HG03378 (cell line): ENCODE data around the gene SRMS.
"Not testable (repeated sequence)": the region's sequence is repeated elsewhere in the genome, so short reads cannot be mapped to it uniquely, and the experiment has no call there.

Experiments
- ATAC-seq: cut with Tn5 transposase; IDR thresholded peaks from one replicate; pipeline ENCODE4 v1.9.1; 2021; ENCODE audit warnings: mild to moderate bottlenecking, moderate library complexity; ENCODE audit not compliant: unreplicated experiment

Gene SRMS

DNA sequence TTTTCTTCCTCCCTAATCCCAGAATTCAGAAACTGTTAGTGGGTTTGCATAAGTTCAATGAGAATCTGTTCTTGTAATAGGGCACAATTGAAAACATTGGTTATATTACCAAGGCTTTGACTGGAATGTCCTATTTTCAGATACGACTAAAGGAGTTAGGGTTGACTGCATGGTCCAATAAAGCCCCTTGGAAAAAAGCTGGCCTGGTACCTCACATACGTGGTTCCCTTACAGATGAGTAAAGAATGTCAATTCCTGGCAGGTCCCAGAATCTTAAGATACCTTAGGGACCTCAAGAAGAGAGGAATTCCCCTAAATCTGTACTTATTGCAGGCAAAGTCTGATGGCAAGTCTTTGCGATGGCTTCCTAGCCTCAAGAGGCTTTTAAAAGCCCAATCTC is 22.4 kb downstream of the SRMS start:
- no peak for ATAC-seq

GRCh38 chr20:63522981-63523611 is 24.5 kb downstream of the SRMS start:
- no peak for ATAC-seq

GRCh38 chr20:63522091-63522868 is 25.3 kb downstream of the SRMS start:
- no peak for ATAC-seq

DNA sequence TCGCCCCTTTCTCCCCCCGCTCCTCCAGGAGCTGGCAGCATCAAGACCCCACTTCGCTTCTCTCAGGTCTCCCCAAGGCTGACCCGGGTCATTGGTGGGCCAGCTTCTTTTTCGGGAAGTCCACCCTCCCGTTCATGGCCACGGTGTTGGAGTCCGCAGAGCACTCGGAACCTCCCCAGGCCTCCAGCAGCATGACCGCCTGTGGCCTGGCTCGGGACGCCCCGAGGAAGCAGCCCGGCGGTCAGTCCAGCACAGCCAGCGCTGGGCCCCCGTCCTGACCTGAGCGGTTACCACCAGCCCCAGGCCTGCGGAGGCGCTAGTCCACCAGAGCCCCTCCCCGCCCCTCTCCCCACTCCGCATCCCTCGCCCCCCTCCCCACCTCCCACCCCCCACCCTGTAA is 25.9 kb downstream of the SRMS start:
- no peak for ATAC-seq

- no peak for ATAC-seq
These were observed 26.5 kb downstream of the SRMS start for GRCh38 chr20:63520934-63521601.

GRCh38 chr20:63520504-63520933 is 27.0 kb downstream of the SRMS start, which contains the start of gene PPDPF:
Gene PPDPF, plus strand, starts transcription at chr20:63520765. Its CDS starts 544 bp downstream, at chr20:63521309.
- ATAC-seq = no peak

- ATAC-seq = no peak
These were observed 27.7 kb downstream of the SRMS start for GRCh38 chr20:63519668-63520503.

GRCh38 chr20:63518946-63519667 is 28.4 kb downstream of the SRMS start:
- no peak for ATAC-seq

GRCh38 chr20:63518351-63518861 is 29.1 kb downstream of the SRMS start:
- no peak for ATAC-seq

GRCh38 chr20:63517376-63518309 is 29.9 kb downstream of the SRMS start:
- no peak for ATAC-seq

DNA sequence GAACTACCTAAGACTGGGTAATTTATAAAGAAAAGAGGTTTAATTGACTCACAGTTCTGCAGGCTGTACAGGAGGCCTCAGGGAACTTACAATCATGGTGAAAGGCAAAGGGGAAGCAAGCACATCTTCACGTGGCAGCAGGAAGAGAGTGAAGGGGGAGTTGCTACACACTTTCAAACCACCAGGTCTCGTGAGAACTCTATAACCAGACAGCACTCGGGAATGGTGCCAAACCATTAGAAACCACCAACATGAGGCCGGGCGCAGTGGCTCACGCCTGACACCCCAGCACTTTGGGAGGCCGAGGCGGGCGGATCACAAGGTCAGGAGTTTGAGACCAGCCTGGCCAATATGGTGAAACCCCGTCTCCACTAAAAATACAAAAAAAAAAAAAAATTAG is 33.0 kb downstream of the SRMS start:
- not testable (repeated sequence) for ATAC-seq

DNA sequence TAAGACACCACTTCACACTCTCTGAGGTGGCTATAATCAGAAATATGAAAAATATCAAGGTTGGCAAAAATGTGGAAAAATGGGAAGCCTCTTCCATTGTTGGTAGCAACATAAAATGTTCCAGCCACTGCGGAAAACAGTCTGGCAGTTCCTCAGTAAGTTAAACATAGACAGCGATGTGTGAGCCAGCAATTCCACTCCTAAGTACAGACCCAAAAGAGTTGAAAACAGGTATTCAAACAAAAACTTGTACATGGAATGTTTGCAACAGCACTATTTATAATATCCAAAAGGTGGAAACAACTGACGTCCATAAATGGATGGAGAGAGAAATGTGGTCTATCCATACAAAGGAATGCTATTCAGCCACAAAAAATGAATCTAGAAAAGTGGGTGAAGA is 34.3 kb downstream of the SRMS start:
- ATAC-seq = no peak

DNA sequence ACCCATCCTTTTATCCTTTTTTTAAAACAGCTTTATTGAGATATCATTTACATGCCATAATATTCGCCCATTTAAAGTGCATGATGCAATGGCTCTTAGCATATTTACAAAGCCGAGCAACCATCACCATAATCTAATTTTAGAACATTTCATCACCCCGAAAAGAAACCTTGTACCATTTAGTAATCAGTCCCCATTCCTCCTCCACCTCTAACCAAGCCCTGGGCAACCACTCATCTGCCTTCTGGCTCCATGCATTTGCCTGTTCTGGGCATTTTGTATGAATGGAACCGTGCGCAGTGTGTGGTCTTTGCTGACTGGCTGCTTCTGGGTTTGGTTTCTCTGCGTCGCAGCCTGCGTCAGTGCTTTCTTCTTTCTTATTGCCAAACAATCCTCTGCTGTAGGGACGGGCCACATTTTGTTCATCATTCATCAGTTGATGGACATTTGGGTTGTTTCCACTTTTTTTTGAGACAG is 38.4 kb downstream of the SRMS start:
- no peak for ATAC-seq

DNA sequence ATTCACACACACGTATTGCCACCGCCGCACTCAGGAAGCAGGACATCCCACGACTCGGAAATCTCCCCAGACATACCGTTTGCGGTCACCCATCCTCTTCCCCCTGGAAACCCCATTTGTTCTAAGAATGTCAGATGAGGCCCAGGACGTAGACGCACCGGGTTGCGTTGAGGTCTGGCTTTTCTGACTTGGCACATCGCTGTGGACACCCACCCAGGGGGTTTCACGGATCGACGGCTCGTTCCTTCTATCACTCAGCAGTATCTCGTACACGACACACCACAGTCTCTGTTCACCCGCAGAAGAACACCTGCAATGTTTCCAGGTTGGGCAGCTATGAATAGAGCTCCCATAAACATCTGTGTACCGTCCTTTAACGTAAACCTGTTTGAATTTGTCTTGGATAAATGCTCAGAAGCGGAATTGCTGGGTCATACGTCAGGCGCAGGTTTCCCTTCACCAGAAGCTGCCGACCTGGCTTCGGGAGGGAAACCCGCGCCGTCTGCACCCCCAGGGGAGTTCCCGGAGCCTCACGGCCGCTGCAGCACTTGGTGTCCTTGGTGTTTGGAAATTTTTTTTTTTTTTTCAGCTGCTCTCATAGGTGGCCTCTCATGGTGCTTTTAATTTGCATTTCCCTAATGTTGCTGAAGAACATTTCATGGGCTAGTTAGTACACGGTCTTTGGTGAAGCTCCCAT is 39.3 kb downstream of the SRMS start:
- ATAC-seq = no peak

DNA sequence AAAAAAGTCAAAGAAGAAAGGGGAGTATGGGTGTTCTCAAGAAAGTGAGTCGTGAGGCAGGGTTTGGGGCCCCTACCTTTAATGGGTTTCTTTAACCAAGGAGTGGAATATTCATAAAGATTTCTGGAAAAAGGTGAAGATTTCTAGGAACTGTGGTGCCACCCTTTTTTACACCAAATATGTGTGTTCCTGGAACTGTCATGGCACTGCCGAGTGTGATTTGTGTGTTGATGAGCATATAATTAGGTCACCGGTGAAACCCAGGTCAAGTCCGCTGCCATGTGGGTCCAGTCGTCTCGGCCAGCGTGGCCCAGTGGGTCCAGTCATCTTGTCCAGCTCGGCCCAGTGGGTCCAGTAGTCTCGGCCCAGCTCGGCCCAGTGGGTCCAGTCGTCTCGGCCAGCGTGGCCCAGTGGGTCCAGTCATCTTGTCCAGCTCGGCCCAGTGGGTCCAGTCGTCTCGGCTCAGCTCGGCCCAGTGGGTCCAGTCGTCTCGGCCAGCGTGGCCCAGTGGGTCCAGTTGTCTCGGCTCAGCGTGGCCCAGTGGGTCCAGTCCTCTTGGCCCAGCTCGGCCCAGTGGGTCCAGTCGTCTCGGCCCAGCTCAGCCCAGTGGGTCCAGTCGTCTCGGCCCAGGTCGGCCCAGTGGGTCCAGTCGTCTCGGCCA is 40.3 kb downstream of the SRMS start:
- ATAC-seq = no peak

DNA sequence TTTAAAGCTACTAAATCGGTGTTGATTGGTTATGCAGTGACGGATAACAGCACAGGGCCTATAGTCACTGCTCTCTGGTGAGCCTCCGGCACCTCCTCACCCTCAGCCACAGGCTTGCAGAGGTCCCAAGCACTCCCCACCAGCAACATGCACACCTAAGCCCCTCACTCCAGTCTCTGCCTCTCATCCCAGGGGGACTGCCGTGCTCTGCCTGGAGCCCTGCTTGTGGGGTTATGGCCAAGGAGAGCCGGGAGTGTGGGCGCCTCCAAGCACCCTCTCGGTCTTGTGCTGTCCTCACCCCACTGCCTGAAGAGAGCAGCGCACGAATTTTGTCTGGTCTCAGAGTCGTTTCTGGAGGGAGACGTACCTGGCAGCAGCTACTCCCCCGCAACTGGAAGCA is 41.8 kb downstream of the SRMS start:
- no peak for ATAC-seq

DNA sequence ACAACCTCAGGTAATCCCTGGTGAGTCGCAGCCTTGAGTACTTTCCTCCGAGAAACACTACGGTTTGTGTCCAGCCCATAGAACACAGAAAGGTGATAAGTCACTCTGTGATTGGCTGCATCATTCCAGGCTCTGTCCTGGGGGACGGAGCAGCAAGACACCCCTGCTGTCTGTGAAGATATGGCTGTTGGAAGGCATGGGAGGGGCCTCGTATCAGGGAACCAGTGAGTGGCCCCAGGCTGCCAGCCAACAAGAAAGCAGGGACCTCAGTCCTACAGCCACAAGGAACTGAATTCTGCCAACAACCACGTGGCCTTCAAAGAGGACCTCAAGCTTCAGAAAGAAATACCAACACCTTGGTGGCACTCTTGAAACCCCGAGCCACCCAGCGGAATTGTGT is 42.3 kb downstream of the SRMS start:
- no peak for ATAC-seq

DNA sequence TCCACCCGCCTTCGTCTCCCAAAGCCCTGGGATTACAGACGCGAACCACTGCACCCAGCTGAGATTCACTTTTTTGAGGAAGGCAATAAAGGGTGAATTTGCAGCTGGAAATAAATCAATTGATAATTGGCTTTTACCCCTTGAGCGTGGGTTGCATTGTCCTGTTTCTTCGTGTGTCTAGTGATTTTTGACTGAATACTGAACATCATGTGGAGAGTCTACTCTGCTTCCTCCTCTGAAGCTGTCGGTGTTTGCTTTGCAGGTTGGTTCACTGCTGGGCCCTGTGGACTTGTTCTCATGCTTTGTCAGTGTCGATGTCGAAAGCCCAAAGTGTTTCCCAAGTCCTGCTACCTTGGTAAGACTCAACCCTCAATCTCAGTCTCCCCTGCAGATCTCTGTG is 42.9 kb downstream of the SRMS start:
- no peak for ATAC-seq
